Activated CD8-positive, alpha-beta memory T cell treated with anti-CD3 and anti-CD28 coated beads for 48 hours (primary cell): ENCODE measurements around the gene LEFTY1.

Experiments
- DNase-seq, 3 experiments: peaks; one replicate each; pipeline ENCODE4 v3.0.0-alpha.2; 2020; ENCODE audit warnings: low read depth in 2 of 3, low spot score in 2 of 3

Gene LEFTY1

GRCh38 chr1:225915538-225915991 lies 26.6 kb upstream of the LEFTY1 start:
- no peak for DNase-seq

GRCh38 chr1:225914947-225915346 lies 26.0 kb upstream of the LEFTY1 start:
- no peak for DNase-seq

- DNase-seq: no peak
Observed at GRCh38 chr1:225914391-225914790, 25.4 kb upstream of the LEFTY1 start.

GRCh38 chr1:225911191-225912130 lies 22.5 kb upstream of the LEFTY1 start:
- peak; percentile 50 to 74 (median 64) for DNase-seq

- no peak for DNase-seq
Observed at GRCh38 chr1:225909477-225909876, 20.5 kb upstream of the LEFTY1 start.

GRCh38 chr1:225908773-225909172 lies 19.8 kb upstream of the LEFTY1 start:
- no peak for DNase-seq

GRCh38 chr1:225908013-225908640 lies 19.2 kb upstream of the LEFTY1 start:
- no peak for DNase-seq

GRCh38 chr1:225907341-225907740 lies 18.4 kb upstream of the LEFTY1 start:
- no peak for DNase-seq

GRCh38 chr1:225906467-225906866 lies 17.5 kb upstream of the LEFTY1 start:
- DNase-seq: no peak

- DNase-seq: no peak
Observed at GRCh38 chr1:225903623-225904022, 14.7 kb upstream of the LEFTY1 start.

GRCh38 chr1:225899044-225899925 lies 10.3 kb upstream of the LEFTY1 start:
- DNase-seq: no peak

- DNase-seq: no peak
Observed at GRCh38 chr1:225897595-225898514, 8.9 kb upstream of the LEFTY1 start.

- DNase-seq: peak in 2 of 3 experiments; percentile 18 to 21
Observed at GRCh38 chr1:225896937-225897549, 8.1 kb upstream of the LEFTY1 start.

GRCh38 chr1:225896494-225896893 lies 7.5 kb upstream of the LEFTY1 start:
- no peak for DNase-seq

GRCh38 chr1:225892307-225892706 lies 3.4 kb upstream of the LEFTY1 start:
- no peak for DNase-seq

GRCh38 chr1:225891229-225891972 lies 2.5 kb upstream of the LEFTY1 start:
- no peak for DNase-seq

GRCh38 chr1:225890346-225891228 lies 1.6 kb upstream of the LEFTY1 start:
- DNase-seq: no peak

GRCh38 chr1:225889743-225890142 lies 797 bp upstream of the LEFTY1 start:
- no peak for DNase-seq
